Trophoblast cell (in vitro differentiated cells and primary cell): ENCODE results near the gene CLBA1.
A peak's percentile ranks its signal among the peaks of the same experiment; 100 is the strongest.

ENCODE experiments used
- DNase-seq, 2 donors: peaks; one replicate each; pipeline ENCODE4 v3.0.0-alpha.2; 2016
- H2AFZ ChIP-seq: 2 replicates; pipeline ENCODE4 v1.6.1; 2013; ENCODE audit warnings: low read length, moderate library complexity, mild to moderate bottlenecking; ENCODE audit not compliant: insufficient read depth, poor library complexity
- H2AK5ac ChIP-seq: 2 replicates; pipeline ENCODE4 v1.6.1; 2013; ENCODE audit warnings: mild to moderate bottlenecking, low read length
- H2BK120ac ChIP-seq: 2 replicates; pipeline ENCODE4 v1.6.1; 2013; ENCODE audit warnings: low read length, mild to moderate bottlenecking, moderate library complexity; ENCODE audit not compliant: insufficient read depth, poor library complexity
- H2BK12ac ChIP-seq: 2 replicates; pipeline ENCODE4 v1.6.1; 2013; ENCODE audit warnings: mild to moderate bottlenecking, low read length, moderate library complexity
- H2BK5ac ChIP-seq: 2 replicates; pipeline ENCODE4 v1.6.1; 2013; ENCODE audit warnings: low read length, low read depth, moderate library complexity, mild to moderate bottlenecking; ENCODE audit not compliant: poor library complexity
- H3K14ac ChIP-seq: 2 replicates; pipeline ENCODE4 v1.6.1; 2013; ENCODE audit warnings: mild to moderate bottlenecking, low read length
- H3K18ac ChIP-seq: 2 replicates; pipeline ENCODE4 v1.6.1; 2013; ENCODE audit warnings: mild to moderate bottlenecking, low read length
- H3K23ac ChIP-seq: 2 replicates; pipeline ENCODE4 v1.6.1; 2013; ENCODE audit warnings: low read length
- H3K27ac ChIP-seq: 2 replicates; pipeline ENCODE4 v1.5.1; 2013; ENCODE audit warnings: low read depth, mild to moderate bottlenecking, inconsistent platforms, low read length, moderate library complexity
- H3K27me3 ChIP-seq: 2 replicates; pipeline ENCODE4 v1.6.1; 2013; ENCODE audit warnings: inconsistent platforms, mild to moderate bottlenecking, low read length, moderate library complexity; ENCODE audit not compliant: insufficient read depth
- H3K36me3 ChIP-seq, 2 experiments: 1 replicate in 1 of 2; 2 replicates in 1 of 2; pipeline ENCODE4 v1.6.1; 2013; ENCODE audit warnings: low read length in 2 of 2, mild to moderate bottlenecking in 2 of 2, moderate library complexity in 1 of 2; ENCODE audit not compliant: insufficient read depth in 2 of 2, control insufficient read depth in 1 of 2
- H3K4ac ChIP-seq: 2 replicates; pipeline ENCODE4 v1.6.1; 2013; ENCODE audit warnings: low read depth, mild to moderate bottlenecking, low read length, moderate library complexity
- H3K4me1 ChIP-seq, 2 experiments: 1 replicate in 1 of 2; 2 replicates in 1 of 2; pipeline ENCODE4 v1.6.1; 2013; ENCODE audit warnings: low read length in 2 of 2, mild to moderate bottlenecking in 2 of 2, moderate library complexity in 1 of 2; ENCODE audit not compliant: insufficient read depth in 2 of 2, control insufficient read depth in 1 of 2
- H3K4me2 ChIP-seq: 2 replicates; pipeline ENCODE4 v1.6.1; 2013; ENCODE audit warnings: inconsistent platforms, mild to moderate bottlenecking, low read length, moderate library complexity
- H3K4me3 ChIP-seq: 2 replicates; pipeline ENCODE4 v1.5.1; 2013; ENCODE audit warnings: mild to moderate bottlenecking, low read depth, low read length, inconsistent platforms
- H3K79me1 ChIP-seq: one replicate; pipeline ENCODE4 v1.6.1; 2013; ENCODE audit warnings: low read length
- H3K79me2 ChIP-seq: 2 replicates; pipeline ENCODE4 v1.6.1; 2013; ENCODE audit warnings: low read length, mild to moderate bottlenecking; ENCODE audit not compliant: control insufficient read depth, insufficient read depth, poor library complexity
- H3K9ac ChIP-seq: 2 replicates; pipeline ENCODE4 v1.6.1; 2013; ENCODE audit warnings: mild to moderate bottlenecking, low read length
- H3K9me3 ChIP-seq: 2 replicates; pipeline ENCODE4 v1.6.1; 2013; ENCODE audit warnings: low read depth, mild to moderate bottlenecking, control low read depth, inconsistent platforms, low read length; ENCODE audit not compliant: insufficient read depth
- H4K12ac ChIP-seq: 2 replicates; pipeline ENCODE4 v1.6.1; 2013; ENCODE audit warnings: low read depth, mild to moderate bottlenecking, low read length, moderate library complexity
- H4K8ac ChIP-seq: 2 replicates; pipeline ENCODE4 v1.6.1; 2013; ENCODE audit warnings: low read depth, mild to moderate bottlenecking, low read length, moderate library complexity
- H4K91ac ChIP-seq: one replicate; pipeline ENCODE4 v1.6.1; 2013; ENCODE audit warnings: low read depth, mild to moderate bottlenecking, low read length, moderate library complexity
- WGBS: extraction: QIAGEN DNeasy Blood & Tissue Kit; methylation state at CpG from one replicate; pipeline ENCODE4 v1.1.7; 2013; ENCODE audit warnings: missing lambda C conversion rate; ENCODE audit not compliant: insufficient read length, insufficient coverage; ENCODE audit errors: extremely low coverage; 5-methylcytosine and 5-hydroxymethylcytosine counted together

The CLBA1 gene

DNA sequence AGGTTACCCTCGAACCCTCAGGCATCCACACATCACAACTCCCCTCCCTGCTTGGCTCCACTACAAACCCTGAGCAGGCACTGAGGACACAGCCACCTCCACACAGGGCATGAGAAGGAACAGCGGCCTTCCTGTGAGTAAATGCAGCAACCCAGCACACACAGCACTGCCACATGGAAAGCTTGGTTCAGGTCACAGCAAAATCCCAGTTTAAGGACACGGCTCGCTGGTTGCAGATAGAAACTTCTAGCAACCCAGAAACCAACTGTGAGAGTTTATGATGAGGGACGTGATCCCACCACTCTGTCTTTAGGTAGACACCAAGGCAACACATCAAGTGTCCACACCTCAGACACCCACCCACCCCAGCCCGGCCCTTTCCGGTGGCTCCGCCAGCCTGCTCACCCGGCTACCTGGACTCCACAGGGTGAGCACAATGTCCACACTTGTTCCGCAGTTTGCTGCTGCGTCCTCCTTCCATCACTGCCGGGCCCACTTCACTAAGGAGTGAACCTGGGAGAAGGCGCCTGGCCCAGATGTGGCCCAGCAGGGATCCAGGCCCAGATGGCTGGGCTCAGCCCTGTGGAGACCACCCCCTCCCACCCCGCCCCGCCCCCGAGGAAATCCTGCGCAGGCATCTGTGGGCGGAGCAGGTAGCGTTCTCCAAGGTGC is 22.1 kb downstream of the CLBA1 start:
- no peak overlapping the region for H3K4me2 ChIP-seq
- no peak overlapping the region for H2BK5ac ChIP-seq
- no peak overlapping the region for H3K4me3 ChIP-seq
- H3K4me1 ChIP-seq: no peaks in the 10 kb centered on the region
- no peaks in the 10 kb centered on the region for H3K27me3 ChIP-seq
- H3K4ac ChIP-seq: no peak overlapping the region
- no peak overlapping the region for H4K91ac ChIP-seq
- DNase-seq: no peak
- H2AK5ac ChIP-seq: no peak overlapping the region
- H2BK120ac ChIP-seq: no peak overlapping the region
- no peak overlapping the region for H3K18ac ChIP-seq
- H3K36me3 ChIP-seq: peaks cover 42 to 44% of the 10 kb centered on the region in 2 experiments
- H4K8ac ChIP-seq: no peak overlapping the region
- WGBS: no CpG with 5 or more reads among the region's 19 CpGs
- no peak overlapping the region for H2BK12ac ChIP-seq
- no peak overlapping the region for H3K14ac ChIP-seq
- peaks cover 5% of the 10 kb centered on the region for H3K79me2 ChIP-seq
- no peaks in the 10 kb centered on the region for H3K79me1 ChIP-seq
- no peak overlapping the region for H4K12ac ChIP-seq
- no peak overlapping the region for H3K27ac ChIP-seq
- H3K9ac ChIP-seq: no peak overlapping the region
- no peak overlapping the region for H2AFZ ChIP-seq
- H3K9me3 ChIP-seq: peaks cover 5% of the 10 kb centered on the region
- H3K23ac ChIP-seq: no peak overlapping the region

DNA sequence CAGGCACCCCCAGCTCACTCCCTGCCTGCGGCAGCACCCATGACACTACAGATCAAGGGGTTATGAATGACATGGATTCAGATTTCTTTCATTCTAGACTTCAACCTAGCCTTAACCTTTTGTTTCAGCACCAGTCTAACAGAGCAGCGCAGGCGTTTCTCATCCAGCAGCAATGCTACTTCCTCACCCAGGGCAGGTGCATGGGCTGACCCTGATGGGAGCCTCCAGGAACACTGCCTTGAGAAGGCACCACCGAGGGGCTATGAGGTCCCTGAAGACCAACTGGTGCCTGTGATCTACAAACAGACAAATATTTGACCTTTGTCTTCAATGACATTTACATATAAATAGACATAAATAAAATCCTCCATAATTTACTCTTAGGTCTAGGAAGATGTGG is 24.5 kb downstream of the CLBA1 start:
- no peak overlapping the region for H3K4me3 ChIP-seq
- H2BK12ac ChIP-seq: no peak overlapping the region
- H4K8ac ChIP-seq: no peak overlapping the region
- H3K36me3 ChIP-seq: peaks cover 44 to 47% of the 10 kb centered on the region in 2 experiments
- peaks cover 16% of the 10 kb centered on the region for H3K79me2 ChIP-seq
- no peak overlapping the region for H3K4me2 ChIP-seq
- H4K12ac ChIP-seq: no peak overlapping the region
- no peak overlapping the region for H2AK5ac ChIP-seq
- peaks cover 5% of the 10 kb centered on the region for H3K9me3 ChIP-seq
- H3K4ac ChIP-seq: peak overlapping the region; percentile 28
- H3K27me3 ChIP-seq: no peaks in the 10 kb centered on the region
- no peak overlapping the region for H2BK120ac ChIP-seq
- H2BK5ac ChIP-seq: no peak overlapping the region
- no peak overlapping the region for H3K14ac ChIP-seq
- H3K23ac ChIP-seq: no peak overlapping the region
- no CpG with 5 or more reads among the region's 4 CpGs for WGBS
- DNase-seq: no peak
- no peak overlapping the region for H2AFZ ChIP-seq
- no peaks in the 10 kb centered on the region for H3K79me1 ChIP-seq
- H4K91ac ChIP-seq: no peak overlapping the region
- peaks cover 0 to 1% of the 10 kb centered on the region in 2 experiments for H3K4me1 ChIP-seq
- H3K18ac ChIP-seq: no peak overlapping the region
- H3K27ac ChIP-seq: no peak overlapping the region
- H3K9ac ChIP-seq: no peak overlapping the region

DNA sequence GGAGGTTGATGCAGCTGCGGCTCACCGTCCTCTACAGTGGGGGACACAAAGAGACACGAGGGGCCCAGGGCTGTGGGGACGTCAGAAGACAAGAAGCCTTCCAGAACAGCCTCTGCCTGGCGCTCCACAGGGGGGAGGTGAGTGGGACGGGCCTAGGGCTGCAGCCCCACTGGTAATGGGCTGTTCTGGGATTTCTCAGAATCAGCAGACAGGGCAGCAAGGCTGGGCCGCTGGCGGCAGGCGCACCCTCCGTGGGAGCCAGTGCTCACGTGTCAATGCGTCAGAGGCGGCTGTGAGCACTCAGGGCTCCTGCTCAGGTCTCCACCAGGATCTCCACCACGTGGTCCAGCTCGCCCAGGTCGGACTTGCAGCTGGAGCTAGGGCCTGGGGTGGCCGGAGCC is 25.3 kb downstream of the CLBA1 start:
- Histone ChIP-seq H2AK5ac (no peak overlapping the region), H3K4me1 (peaks cover 3 to 4% of the 10 kb centered on the region in 2 experiments), H3K9ac (no peak overlapping the region), H3K79me2 (peaks cover 22% of the 10 kb centered on the region), H3K14ac (no peak overlapping the region), H4K12ac (no peak overlapping the region), H3K79me1 (no peaks in the 10 kb centered on the region), H4K91ac (no peak overlapping the region), H3K27me3 (no peaks in the 10 kb centered on the region), H3K9me3 (no peaks in the 10 kb centered on the region), H4K8ac (no peak overlapping the region), H3K4ac (no peak overlapping the region), H3K27ac (no peak overlapping the region), H2AFZ (no peak overlapping the region), H2BK12ac (no peak overlapping the region), H2BK120ac (no peak overlapping the region), H3K18ac (peak overlapping the region; percentile 6), H2BK5ac (no peak overlapping the region), H3K4me3 (peak overlapping the region; percentile 30), H3K23ac (no peak overlapping the region), H3K4me2 (no peak overlapping the region), H3K36me3 (peaks cover 45 to 48% of the 10 kb centered on the region in 2 experiments)
- DNase-seq: no peak
- no CpG with 5 or more reads among the region's 17 CpGs for WGBS

DNA sequence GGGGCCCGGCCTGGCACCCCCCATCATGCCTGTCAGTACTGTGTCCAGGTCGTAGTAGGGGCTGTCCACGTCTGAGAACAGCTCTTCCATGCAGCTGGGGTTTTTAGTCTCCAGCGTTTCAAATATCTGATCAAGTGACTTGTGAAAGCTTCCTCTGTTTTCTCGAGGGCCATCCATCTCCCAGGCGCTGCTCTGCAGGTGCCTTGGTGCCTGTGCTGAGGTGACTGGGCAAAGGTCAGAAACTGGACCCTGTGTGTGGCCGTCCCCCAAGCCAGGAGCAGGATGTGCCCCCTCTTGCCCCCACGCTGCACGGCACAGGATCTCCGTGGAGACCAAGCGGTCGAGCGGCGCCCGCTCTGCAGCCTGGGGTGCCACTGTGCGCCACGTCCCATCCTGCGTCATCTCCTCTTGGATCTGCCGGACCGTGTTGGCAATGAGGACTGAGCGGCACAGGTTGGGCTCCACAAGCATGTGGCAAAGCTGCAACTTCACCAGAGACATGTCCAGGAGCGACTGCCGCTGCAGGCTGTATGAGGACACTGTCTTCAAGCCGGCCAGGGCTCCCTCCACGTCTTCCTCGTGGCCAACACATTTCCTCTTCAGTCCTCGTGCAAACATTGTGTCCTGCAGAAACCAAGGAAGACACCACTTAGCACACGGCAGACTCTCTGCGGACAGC is 25.9 kb downstream of the CLBA1 start:
- Histone ChIP-seq H3K4me3 (no peak overlapping the region), H2AK5ac (no peak overlapping the region), H3K79me1 (no peaks in the 10 kb centered on the region), H3K14ac (no peak overlapping the region), H3K9me3 (no peaks in the 10 kb centered on the region), H3K23ac (no peak overlapping the region), H2BK12ac (no peak overlapping the region), H3K27me3 (no peaks in the 10 kb centered on the region), H3K36me3 (peaks cover 45 to 47% of the 10 kb centered on the region in 2 experiments), H4K8ac (no peak overlapping the region), H4K91ac (no peak overlapping the region), H3K27ac (no peak overlapping the region), H3K4me2 (no peak overlapping the region), H4K12ac (no peak overlapping the region), H3K4ac (no peak overlapping the region), H3K4me1 (peaks cover 4 to 5% of the 10 kb centered on the region in 2 experiments), H2BK120ac (no peak overlapping the region), H3K79me2 (peaks cover 27% of the 10 kb centered on the region), H2BK5ac (no peak overlapping the region), H3K18ac (no peak overlapping the region), H3K9ac (no peak overlapping the region), H2AFZ (no peak overlapping the region)
- no peak for DNase-seq
- no CpG with 5 or more reads among the region's 29 CpGs for WGBS
